22Rv1 (cell line): ENCODE measurements around the gene PRIM1.

ENCODE experiments used
- ZFX ChIP-seq: fragments of 450-650 bp; IDR thresholded peaks from 2 replicates; pipeline ENCODE4 v1.6.1; 2017; ENCODE audit warnings: antibody characterized with exemption, borderline replicate concordance
- TF ChIP-seq, protein P1 (sequence below): fragments of 450-650 bp; IDR thresholded peaks from 2 replicates; pipeline ENCODE4 v1.5.1; 2017; ENCODE audit warnings: mild to moderate bottlenecking

DNA sequence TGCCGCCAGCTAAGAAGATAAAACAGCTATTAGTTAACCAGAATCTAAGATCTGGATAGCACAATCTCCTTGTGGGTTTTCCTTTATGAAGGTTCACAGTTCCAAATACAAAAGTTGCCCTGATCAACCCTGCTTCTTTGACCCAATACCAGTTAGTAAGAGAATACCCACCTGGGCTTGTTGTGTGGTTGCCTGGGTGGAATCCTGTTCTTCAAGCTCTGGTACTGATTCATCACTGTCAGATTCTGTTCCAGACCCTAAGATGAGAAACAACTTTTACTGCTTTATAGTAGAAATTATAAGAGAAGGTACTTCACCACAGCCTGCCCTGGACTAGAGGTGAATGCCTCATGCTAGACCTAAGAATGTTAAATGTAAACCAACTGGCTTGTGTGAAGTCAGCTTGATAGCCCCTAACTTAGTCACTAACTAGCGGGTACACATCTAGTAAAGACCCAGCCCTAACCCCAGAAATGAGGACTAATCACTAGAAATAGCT is 37.6 kb downstream of the PRIM1 start:
- TF ChIP-seq, protein P1, sequence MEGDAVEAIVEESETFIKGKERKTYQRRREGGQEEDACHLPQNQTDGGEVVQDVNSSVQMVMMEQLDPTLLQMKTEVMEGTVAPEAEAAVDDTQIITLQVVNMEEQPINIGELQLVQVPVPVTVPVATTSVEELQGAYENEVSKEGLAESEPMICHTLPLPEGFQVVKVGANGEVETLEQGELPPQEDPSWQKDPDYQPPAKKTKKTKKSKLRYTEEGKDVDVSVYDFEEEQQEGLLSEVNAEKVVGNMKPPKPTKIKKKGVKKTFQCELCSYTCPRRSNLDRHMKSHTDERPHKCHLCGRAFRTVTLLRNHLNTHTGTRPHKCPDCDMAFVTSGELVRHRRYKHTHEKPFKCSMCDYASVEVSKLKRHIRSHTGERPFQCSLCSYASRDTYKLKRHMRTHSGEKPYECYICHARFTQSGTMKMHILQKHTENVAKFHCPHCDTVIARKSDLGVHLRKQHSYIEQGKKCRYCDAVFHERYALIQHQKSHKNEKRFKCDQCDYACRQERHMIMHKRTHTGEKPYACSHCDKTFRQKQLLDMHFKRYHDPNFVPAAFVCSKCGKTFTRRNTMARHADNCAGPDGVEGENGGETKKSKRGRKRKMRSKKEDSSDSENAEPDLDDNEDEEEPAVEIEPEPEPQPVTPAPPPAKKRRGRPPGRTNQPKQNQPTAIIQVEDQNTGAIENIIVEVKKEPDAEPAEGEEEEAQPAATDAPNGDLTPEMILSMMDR: no peak
- no peak for TF ChIP-seq ZFX
